Left renal pelvis (tissue), 4 donors: ENCODE data around the gene RASL10B. TPM values are rescaled to one million over a fixed set of nuclear protein-coding genes. Genes with fewer than 3 reads are reported as not detected.
"Not testable (repeated sequence)": the region's sequence is repeated elsewhere in the genome, so short reads cannot be mapped to it uniquely, and the experiment has no call there.

ENCODE experiments used
- DNase-seq, 4 donors: peaks; one replicate each; pipeline ENCODE4 v3.0.0-alpha.2; 2013; ENCODE audit warnings: low read depth in 4 of 4, low spot score in 3 of 4
- polyA plus RNA-seq, 4 donors: library from polyadenylated mRNA; unstranded; fragments of 120-200 nt; gene quantifications; one replicate each; pipeline ENCODE4 v1.2.1, GENCODE V29; 2013; ENCODE audit not compliant: insufficient read length in 4 of 4

The RASL10B gene, protein sequence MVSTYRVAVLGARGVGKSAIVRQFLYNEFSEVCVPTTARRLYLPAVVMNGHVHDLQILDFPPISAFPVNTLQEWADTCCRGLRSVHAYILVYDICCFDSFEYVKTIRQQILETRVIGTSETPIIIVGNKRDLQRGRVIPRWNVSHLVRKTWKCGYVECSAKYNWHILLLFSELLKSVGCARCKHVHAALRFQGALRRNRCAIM
- 10 to 100 TPM in 3 of 4 donors, 1 to 10 TPM in 1; 4.8 to 15.0 (median 11.0) TPM for polyA plus RNA-seq

DNA sequence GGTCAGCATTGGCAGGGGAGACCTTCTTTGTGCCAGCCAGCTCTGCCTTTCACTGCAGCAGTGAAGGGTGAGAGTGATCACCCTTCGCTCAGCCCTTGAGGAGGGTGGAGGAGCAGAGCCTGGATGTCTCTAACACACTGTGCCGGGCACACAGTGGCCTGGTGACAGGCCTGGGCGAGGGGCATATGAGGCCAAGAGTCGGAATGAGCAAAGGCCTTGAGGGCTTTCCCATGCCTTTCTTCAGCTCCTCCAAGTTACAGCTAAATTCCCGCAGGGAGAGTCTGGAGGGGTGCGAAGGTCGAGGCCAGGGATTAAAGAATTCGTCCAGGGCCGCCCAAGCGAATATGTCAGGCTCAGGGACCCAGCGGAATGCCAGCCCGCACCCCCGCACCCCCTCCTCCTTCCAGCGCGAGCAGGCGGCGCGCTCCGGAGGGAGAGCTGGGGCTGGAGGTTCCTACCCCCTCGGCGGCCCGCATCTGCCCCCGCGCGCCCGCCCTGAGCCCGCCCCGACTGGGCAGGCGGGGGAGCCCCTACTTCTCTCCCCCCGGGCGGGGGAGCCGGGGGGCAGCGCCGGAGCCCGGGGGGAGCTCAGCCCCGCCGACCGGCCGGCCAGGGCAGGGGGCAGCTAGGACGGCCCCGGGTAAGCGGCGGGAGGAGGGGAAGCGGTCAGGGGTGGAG, at the start of gene RASL10B:
RASL10B (plus strand) TSS at position 401 of the 678 bp plus-strand sequence. CDS start 3,546 bp downstream, outside the sequence.
- no peak for DNase-seq

DNA sequence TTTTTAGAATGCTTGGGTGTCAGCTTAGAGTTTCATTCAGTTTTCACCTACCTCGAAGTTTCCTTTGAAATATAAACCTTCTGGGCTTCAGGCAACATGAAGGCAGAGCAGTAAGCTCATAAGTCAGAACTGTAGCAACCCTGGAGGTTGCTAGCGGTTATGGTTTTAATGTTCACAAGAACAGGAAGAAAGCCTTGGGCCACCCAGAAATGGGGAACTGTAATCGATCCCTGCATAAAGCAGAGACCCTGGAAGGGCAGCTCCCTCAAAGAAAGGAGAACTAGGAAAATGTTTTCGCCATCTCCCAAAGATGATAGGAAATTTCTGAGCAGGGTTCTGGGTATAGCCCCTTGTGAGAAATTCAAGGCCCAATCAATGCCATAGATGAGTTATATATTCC, 47.8 kb upstream of the RASL10B start:
- DNase-seq: no peak

DNA sequence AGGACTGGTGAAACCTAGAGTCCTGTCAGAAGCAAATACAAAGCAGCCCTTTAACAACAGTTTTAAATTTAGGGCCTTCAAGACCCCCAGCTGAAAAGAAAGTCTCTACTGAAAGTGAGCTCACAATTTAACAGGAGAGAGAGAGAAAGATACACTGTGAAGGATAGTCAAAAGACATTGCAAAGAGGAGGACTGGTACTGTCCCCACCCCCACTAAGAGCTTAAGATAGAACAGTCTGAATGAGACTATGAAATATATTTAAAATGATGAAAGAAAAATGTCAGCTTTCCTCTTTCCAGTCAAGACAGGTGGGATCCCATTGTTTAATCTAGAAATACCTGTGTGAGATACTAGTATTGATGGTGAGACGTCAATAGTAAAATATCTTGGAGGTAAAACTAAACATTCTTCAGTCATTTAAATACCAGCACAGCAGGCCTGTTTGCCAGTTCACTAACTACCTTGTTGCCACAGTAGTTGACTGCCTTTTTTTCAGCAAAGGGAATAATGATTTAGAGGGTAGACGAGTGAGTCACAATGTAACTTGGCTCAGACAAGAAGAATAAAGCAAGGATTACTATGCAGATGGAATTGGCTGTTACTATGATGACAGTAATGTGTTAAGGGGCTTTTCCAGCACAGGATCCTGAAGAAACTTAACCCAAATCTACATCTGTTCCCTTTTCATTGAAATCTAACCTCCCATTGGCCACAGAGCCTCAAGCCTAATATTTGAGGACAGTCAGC, 47.2 kb upstream of the RASL10B start:
- no peak for DNase-seq

DNA sequence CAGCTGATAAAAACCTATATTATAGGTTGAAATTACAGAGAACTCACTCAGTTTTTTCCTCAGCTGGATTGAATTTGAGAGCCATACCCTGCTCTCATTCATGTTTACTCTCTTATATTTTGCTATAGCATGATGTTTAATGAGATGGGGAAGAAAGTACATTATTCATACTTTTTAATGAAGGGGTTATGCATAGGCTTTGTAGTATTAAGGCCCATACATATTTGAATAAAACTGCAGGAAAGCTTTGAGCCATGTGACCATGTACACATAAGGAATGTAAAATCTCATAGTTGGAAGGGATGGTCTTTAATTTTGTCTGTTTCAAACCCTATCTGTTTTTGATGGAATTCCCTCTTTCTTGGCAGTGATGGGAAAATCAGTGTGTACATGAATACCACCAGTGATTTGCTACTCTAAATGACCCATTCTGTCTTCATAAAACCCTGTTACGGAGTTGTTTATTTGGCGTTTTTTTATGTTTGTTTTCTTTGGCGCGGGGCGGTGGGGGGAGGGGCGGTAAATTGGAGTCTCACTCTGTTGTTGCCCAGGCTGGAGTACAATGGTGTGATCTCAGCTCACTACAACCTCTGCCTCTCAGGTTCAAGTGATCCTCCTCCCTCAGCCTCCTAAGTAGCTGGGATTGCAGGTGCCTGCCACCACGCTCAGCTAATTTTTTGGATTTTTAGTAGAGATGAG, 38.8 kb upstream of the RASL10B start:
- no peak for DNase-seq

DNA sequence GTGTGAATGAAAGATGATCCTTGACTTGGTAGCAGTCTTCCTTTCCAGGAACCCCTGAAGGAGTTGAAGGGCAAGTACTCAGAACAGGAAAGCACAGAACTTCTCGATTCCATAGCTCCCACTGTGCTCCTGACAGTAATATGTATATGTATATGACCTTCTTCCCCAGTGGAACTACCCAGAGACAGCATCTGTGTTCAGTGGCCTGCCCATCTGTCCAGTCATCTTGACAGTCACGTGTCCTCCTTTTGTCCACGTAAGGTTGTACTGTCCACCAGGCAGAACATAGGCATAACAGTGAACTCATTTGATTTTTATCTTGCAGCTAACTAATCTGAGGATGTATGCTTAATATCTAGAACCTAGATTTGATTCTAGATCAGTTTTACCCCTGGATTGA, 37.8 kb upstream of the RASL10B start:
- no peak for DNase-seq

DNA sequence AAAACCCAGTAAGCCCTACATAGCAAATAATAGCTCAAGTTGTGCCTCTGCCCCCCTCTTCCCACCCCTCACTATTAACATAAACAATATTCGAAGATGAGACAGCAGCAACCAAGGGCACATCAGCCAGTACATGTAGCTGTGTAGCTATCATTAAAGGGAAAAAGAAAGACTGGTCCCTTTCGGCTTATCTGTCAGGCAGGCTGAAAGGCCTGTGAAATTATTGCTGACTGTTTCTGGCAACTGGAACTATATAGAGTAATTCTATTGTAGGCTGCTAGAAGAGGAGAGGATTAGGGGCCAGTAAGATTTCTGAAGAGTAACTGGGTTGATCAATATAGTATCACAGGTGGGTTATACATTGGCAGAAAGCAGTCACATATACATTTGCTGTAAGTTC, 36.5 kb upstream of the RASL10B start:
- no peak for DNase-seq

DNA sequence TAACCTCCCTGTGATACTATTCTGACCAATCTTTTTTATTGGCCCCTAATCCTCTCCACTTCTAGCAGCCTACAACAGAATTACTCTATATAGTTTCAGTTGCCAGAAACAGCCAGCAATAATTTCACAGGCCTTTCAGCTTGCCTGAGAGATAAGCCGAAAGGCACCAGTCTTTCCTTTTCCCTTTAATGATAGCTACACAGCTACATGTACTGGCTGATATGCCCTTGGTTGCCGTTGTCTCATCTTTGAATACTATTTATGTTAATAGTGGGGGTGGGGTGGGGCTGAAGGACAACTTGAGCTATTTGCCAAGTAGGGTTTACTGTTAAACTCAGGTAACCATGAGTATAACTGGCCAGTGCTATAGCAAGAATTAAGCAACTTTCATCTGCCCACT, 35.8 kb upstream of the RASL10B start:
- no peak for DNase-seq

DNA sequence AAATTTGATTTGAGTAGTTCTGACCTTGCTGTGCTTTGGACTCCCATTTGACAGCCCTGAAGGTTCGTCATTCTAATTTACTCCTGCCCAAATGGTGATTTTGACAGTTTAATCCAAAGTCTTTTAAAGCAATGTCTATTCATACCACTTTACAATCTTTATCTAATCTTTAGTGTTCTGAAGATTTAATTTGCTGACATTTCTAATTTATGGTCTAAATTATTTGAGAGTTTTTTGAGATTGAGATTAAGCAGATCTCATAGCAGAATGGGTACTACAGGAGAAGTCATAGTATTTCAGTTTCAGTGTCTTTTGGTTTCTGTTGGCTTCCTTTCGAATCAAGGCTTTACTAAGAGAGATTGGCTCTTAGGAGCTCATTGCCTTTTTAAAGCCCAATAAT, 32.6 kb upstream of the RASL10B start:
- DNase-seq: no peak

DNA sequence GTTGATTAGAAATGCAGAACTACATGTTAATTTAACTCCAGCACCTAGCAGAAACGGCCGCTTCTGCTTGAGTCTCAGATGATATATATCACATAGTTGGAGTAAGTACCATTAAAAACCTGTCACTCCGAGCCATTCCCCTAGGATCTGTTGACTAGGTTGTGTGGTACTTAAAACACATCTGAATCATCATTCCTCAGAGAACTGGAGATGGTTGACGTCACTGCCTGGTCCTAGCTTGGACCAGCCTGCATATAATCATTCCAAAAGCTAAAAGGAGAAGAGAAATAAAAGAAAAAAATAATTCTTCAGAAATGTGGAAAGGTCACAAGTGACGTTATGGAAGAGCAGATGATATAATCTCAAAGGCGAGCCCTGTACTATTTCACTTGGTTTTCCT, 31.3 kb upstream of the RASL10B start:
- DNase-seq: no peak

DNA sequence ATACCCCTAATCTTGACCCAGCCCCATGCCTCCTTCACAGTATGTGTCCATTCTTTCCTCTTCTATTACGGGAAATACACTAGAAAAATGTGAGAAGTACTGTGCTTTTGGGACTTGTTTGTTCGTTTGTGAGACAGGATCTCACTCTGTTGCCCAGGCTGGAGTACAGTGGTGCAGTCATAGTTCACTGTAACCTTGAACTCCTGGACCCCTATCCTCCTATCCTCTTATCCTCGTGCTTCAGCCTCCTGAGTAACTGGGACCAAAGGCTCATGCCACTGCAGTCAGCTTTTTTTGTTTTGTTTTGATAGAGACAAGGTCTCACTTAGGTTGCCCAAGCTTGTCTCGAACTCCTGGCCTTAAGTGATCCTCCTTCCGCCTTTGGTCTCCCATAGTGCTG, 29.9 kb upstream of the RASL10B start:
- no peak for DNase-seq

DNA sequence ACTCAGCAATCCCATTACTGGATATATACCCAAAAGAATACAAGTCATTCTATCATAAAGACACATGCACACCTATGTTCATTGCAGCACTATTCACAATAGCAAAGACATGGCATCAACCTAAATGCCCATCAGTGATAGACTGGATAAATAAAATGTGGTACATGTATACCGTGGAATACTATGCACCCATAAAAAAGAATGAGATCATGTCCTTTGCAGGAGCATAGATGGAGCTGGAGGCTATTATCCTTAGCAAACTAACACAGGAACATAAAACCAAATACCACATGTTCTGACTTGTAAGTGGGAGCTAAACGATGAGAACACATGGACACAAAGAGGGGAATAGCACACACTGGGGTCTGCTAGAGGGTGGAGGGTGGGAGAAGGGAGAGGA, 28.1 kb upstream of the RASL10B start:
- DNase-seq: not testable (repeated sequence)

DNA sequence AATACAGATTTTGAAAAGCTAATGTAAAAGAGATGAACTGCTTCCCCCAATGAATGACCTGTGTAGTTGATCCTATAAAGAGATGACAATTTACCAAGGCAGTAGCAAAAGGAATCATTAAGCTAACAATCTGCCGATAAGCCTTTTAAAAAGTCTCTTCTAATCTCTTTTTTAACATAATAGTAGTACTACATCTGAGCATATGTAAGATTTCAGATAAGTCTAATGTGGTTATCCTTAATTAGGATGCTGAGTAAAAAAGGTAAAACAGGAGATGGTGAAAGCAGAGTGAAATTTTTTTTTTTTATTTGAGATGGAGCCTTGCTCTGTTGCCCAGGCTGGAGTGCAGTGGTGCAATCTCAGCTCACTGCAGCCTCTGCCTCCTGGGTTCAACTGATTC, 26.2 kb upstream of the RASL10B start:
- no peak for DNase-seq

DNA sequence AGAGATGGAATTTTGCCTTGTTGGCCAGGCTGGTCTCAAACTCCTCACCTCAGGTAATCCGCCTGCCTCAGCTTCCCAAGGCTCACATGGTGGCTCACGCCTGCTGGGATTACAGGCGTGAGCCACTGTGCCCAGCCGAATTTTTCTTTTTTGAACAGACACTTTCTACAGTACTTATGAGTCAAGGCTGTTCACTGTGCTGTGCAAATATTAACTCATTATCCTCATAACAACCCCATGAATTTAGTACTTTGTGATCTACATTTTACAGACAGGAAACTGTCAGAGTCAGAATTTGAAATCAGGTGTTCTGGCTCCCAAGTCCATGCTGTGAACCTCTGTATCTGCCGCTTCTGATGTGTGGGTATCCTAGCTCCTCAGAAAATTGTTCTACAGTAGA, 25.7 kb upstream of the RASL10B start:
- DNase-seq: no peak

DNA sequence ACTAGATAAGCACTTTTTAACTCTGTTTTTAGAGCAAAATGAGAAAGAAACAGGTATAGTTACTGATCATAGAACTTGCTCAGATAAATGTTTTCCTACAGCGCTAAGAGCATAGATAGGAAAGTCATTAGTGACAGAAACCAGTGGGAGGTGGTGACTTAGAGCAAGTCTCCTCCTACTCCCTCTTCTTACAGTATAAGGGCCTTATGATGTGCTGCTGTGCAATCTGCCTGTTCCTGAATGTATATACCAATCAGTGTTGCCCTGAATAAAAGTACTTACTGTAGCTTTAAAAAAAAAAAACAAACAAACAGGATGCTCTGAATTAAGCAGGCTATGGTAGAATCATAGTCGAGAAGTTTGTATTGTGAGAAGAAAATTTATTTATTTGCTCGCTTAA, 23.3 kb upstream of the RASL10B start:
- DNase-seq: no peak

DNA sequence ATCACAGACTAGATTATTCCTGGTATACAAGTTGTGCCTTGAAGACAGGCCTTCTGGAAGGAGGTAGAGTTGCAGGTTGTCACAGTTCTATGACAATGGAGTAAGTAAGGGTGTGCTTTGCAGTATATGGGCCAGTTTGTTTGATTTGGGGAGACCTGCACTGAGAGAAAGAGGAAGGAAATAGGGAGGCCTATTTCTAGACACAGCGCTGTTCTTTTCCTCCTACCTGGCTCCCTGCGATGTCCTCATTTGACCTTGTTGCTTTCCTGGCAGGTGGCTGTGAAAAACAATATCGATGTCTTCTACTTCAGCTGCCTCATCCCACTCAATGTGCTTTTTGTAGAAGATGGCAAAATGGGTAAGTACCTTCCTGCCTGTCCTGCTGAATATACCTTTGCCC, 22.5 kb upstream of the RASL10B start:
- DNase-seq: no peak

DNA sequence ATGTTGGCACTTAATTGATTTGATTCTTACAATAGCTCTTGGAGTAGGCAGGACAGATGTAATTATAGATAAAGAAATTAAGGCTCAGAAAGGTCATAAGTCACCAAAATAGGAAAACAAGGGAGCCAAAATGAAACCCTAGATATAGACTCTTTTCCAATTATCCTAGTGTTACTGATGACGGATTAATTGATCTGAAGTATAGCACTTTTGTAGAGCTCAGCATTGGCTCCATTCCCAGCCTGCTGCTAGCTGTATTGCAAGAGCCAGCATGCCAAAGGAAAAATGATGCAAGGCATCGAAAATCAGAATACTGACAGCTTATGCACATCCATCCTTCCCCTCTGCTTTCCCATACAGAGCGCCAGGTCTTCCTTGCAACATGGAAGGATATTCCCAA, 21.6 kb upstream of the RASL10B start:
- no peak for DNase-seq

DNA sequence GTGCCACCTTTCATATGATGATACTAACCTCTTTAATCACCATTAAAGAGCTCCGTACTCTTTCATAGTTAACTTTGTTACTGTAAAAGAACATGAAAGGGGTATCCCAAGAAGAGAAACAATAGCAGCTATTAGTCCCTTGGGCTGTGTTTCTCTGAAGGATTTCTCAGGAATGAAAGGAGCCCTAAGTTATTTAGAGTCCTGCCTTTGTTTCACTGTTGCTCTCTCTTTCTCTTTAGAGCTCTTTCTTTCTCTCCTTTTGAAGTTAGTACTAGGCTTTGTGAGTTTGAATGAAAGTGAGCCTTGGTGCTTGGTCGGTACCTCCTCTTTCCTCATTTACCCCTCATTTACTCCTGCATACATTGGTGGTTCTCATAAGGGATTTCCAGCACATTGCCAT, 20.5 kb upstream of the RASL10B start:
- DNase-seq: no peak

DNA sequence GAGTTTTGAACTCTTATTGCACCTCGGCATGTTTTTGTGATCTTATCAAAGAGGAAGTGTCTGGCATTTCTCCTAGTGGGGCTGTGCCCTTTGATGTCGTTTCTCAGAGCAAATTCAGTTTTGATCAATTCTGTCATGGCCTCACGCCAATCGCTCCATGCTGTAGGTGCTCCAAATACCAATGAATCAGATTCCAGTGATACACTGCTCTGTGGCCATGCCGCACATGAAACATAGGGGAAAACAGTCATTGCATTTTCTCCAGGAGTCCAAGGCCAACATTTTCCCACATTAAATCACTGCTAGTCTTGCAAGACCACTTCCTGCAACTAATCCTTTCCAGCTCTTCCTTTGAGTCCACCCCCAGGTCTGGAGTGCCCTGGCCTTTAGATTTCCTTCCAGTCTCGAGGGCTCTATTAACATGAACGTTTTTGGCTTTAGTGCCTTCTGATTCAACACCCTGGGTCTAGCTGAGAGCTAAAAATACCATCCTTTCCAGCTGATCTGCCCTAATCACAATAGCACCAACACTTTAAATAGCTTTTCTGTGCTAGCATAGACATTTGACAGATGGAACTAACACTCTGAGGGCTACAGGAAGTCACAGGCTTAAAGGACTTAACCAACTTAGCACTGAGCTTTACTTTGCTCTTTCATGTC, 18.2 kb upstream of the RASL10B start:
- peak in 2 of 4 donors; percentile 34 to 55 for DNase-seq

DNA sequence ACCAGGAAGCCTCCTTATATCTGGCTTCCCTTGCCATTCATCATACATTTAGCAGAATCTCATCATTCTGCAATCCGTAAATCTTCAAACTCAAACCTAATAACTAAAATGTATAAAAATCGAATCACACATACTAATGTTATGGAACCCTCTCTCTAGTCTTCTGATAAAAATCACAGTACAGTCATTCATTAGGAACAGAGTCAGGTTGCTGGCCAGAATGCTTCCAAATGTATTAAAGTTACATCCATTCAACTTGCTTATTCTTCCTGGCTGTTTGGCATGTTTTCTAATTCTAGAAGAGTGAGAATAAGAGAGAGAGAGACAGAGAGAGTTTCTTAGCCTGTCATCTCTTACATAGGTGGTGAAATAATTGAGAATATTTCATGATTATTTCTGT, 16.5 kb upstream of the RASL10B start:
- no peak for DNase-seq

DNA sequence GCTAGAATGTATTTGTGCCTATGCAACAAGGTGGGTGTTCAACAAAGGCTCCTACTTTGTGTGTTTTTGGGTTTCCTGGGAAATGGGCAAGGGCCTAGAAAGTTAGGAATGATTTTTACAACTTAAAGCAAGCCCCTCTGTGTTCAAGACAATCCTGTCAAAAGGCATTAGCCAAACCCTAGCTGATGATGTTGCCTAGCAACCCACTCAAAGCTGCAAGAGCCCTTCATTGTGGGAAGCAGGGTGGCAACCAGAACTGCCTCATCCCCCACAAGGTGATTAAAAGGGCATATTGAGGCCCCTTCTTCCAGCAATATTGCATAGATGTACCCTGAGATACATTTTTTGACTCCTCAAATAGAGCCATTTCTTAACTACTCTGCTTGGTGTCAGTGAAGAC, 16.0 kb upstream of the RASL10B start:
- no peak for DNase-seq

DNA sequence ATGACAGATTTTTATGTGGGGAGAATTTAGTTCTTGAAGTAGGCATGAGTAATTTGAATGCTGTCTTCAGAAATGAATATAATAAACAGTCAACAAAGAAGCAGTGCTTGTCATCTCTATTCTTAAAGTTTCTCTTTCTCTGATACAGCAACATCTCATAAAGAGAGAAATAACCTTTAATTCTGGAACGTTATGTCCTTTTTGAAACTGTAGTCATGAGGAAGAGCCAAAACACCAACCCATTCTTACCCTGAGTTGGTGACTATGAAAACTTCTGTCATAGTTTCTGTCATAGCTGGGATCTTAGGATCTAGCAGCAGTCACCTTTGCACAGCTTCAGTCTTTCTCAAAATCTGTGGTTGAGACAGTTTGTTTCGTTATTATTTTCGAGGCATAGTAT, 15.3 kb upstream of the RASL10B start:
- DNase-seq: no peak
